ENCODE results near the gene PPP2R5C. TPM values are rescaled to one million over a fixed set of nuclear protein-coding genes. Genes with fewer than 3 reads are reported as not detected.

PPP2R5C gene
- total and polyA plus RNA-seq, 11 donors = 99.4 to 248 (median 204) TPM

GRCh38 chr14:101878211-101878821 lies 116.8 kb downstream of the PPP2R5C start:
- Histone ChIP-seq H3K9me3 (peaks cover 0 to 3% (median 0%) of the 10 kb centered on the region in 12 donors), H3K36me3 (peaks cover 0 to 24% (median 15%) of the 10 kb centered on the region in 9 donors), H3K4me3 (no peak overlapping the region), H3K27ac (peak overlapping the region in 11 of 12 donors; percentile 72 to 92 (median 80)), H3K4me1 (peaks cover 8 to 67% (median 48%) of the 10 kb centered on the region in 12 donors), H3K27me3 (no peaks in the 10 kb centered on the region)
- DNase-seq (no peak), ATAC-seq (no peak)
- TF ChIP-seq POLR2A (IDR thresholded peaks at IDR 0.05) = no peak
- TF ChIP-seq, protein P1, sequence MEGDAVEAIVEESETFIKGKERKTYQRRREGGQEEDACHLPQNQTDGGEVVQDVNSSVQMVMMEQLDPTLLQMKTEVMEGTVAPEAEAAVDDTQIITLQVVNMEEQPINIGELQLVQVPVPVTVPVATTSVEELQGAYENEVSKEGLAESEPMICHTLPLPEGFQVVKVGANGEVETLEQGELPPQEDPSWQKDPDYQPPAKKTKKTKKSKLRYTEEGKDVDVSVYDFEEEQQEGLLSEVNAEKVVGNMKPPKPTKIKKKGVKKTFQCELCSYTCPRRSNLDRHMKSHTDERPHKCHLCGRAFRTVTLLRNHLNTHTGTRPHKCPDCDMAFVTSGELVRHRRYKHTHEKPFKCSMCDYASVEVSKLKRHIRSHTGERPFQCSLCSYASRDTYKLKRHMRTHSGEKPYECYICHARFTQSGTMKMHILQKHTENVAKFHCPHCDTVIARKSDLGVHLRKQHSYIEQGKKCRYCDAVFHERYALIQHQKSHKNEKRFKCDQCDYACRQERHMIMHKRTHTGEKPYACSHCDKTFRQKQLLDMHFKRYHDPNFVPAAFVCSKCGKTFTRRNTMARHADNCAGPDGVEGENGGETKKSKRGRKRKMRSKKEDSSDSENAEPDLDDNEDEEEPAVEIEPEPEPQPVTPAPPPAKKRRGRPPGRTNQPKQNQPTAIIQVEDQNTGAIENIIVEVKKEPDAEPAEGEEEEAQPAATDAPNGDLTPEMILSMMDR (IDR thresholded peaks at IDR 0.05) = no peak
- intact Hi-C loops (cut with DNase I) = loop anchor here in 2 of 10 donors (5.0 kb wide), 1 partner anchor 66 kb away; no protein-coding TSS in a partner anchor
- WGBS, 4 donors = 81 to 97% (median 88%) methylated on average over 6 to 9 of the region's 9 CpGs

GRCh38 chr14:101878822-101879528 lies 117.5 kb downstream of the PPP2R5C start:
- Histone ChIP-seq H3K27me3 (no peaks in the 10 kb centered on the region), H3K27ac (peak overlapping the region; percentile 6 to 92 (median 80)), H3K36me3 (peaks cover 0 to 31% (median 22%) of the 10 kb centered on the region in 9 donors), H3K4me3 (no peak overlapping the region), H3K9me3 (no peaks in the 10 kb centered on the region), H3K4me1 (peaks cover 8 to 62% (median 48%) of the 10 kb centered on the region in 12 donors)
- intact Hi-C loops (cut with DNase I) = loop anchor here in 2 of 10 donors (5.0 kb wide), 1 partner anchor 67 kb away; no protein-coding TSS in a partner anchor
- ATAC-seq (no peak), DNase-seq (no peak)
- WGBS, 4 donors = 85 to 92% (median 88%) methylated on average over 15 to 18 of the region's 18 CpGs
- no peak for TF ChIP-seq POLR2A (IDR thresholded peaks at IDR 0.05)
- TF ChIP-seq, protein P1 (IDR thresholded peaks at IDR 0.05) = no peak

DNA sequence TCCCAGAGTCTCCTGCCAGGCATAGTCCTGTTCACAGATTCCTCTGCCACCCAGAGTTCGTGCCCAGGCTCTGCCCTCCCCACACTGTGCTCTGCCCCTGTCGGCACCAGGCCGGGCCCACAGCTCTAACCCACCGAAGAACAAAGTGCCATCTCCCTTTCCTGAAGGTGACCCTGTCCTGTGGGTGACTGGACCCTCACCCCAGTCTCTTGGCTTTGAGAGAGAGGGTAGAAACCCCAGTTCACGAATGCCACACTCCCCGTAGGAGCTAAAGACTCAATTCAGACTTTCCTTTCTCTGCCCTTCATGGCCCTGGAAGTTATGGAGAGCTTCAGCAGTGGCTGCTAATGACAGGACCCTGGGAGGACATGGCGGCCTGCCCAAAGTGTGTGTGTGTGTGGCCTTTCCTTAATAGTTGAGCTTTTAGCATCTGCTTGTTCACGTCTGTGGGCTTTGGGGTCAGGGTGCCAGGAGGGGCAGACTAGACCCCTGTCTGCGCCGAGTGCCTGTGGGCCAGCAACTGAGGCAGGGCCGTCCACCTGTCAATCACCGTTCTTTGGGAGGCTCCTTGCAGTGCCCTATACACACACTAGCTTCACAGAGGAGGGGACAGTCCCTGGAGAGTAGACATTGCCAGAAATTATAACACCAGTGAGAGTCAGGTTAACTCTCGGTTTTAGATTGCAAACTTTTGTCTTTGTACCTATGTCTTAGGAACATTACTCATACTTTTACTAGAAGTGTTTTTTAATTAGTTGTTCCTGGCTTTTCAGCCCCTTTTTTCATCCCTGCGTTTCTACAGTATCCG lies 118.2 kb downstream of the PPP2R5C start:
- Histone ChIP-seq H3K4me3 (no peak overlapping the region), H3K27ac (peak overlapping the region; percentile 6 to 92 (median 80)), H3K36me3 (peaks cover 4 to 39% (median 29%) of the 10 kb centered on the region in 9 donors), H3K27me3 (no peaks in the 10 kb centered on the region), H3K9me3 (no peaks in the 10 kb centered on the region), H3K4me1 (peaks cover 8 to 54% (median 46%) of the 10 kb centered on the region in 12 donors)
- DNase-seq (no peak), ATAC-seq (peak; percentile 20 to 40 (median 35))
- intact Hi-C loops (cut with DNase I) = loop anchor here in 4 of 10 donors (5.0 to 10.0 kb wide), 3 partner anchors 55 to 95 kb away; no protein-coding TSS in a partner anchor
- WGBS, 4 donors = 83 to 88% (median 85%) methylated on average over 12 to 15 of the region's 15 CpGs
- TF ChIP-seq POLR2A (IDR thresholded peaks at IDR 0.05) = no peak
- TF ChIP-seq, protein P1 (IDR thresholded peaks at IDR 0.05) = no peak
